ENCODE results near the gene CDCA8.

Gene CDCA8

GRCh38 chr1:37692078-37692833 is at the start of gene CDCA8:
Gene CDCA8 (plus strand): TSS chr1:37692516. CDS start chr1:37692691, 175 bp downstream.
- TF ChIP-seq ZNF274 (IDR thresholded peaks at IDR 0.05; ENCODE audit: low read depth, low read length), result no peak
- peak within 1 kb of the TSS; percentile 81 for H3K4me3 ChIP-seq (ENCODE audit: low read length)

DNA sequence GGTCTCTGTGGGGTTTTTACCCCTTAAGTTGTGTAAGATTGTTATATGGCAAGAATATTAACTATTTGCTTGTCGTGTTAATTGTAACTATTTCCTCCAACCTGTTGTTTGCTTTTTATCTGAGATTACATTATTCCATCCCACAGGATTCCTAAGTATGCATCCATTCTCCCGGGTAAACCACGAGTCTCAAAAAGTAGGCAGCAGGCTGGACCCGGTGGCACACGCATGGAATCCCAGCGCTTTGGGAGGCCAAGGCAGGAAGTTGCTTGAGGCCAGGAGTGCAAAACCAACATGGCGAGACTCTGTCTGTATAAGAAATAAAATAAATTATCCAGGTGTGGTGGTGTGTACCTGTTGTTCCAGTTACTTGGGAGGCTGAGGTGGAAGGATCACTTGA is 45.0 kb upstream of the CDCA8 start:
- TF ChIP-seq ZNF274 (IDR thresholded peaks at IDR 0.05; ENCODE audit: low read depth, low read length), result no peak
- no peak overlapping the region for H3K4me3 ChIP-seq (ENCODE audit: low read length)

GRCh38 chr1:37650173-37650572 is 42.1 kb upstream of the CDCA8 start:
- no peak overlapping the region for H3K4me3 ChIP-seq (ENCODE audit: low read length)

GRCh38 chr1:37650721-37651120 is 41.6 kb upstream of the CDCA8 start:
- no peak overlapping the region for H3K4me3 ChIP-seq (ENCODE audit: low read length)
- no peak for TF ChIP-seq ZNF274 (IDR thresholded peaks at IDR 0.05; ENCODE audit: low read depth, low read length)

More at GRCh38 chr1:37650173-37650572, 42.1 kb upstream of the CDCA8 start:
- no peak for TF ChIP-seq ZNF274 (IDR thresholded peaks at IDR 0.05; ENCODE audit: low read depth, low read length)

GRCh38 chr1:37651803-37652202 is 40.5 kb upstream of the CDCA8 start:
- no peak for TF ChIP-seq ZNF274 (IDR thresholded peaks at IDR 0.05; ENCODE audit: low read depth, low read length)
- no peak overlapping the region for H3K4me3 ChIP-seq (ENCODE audit: low read length)

DNA sequence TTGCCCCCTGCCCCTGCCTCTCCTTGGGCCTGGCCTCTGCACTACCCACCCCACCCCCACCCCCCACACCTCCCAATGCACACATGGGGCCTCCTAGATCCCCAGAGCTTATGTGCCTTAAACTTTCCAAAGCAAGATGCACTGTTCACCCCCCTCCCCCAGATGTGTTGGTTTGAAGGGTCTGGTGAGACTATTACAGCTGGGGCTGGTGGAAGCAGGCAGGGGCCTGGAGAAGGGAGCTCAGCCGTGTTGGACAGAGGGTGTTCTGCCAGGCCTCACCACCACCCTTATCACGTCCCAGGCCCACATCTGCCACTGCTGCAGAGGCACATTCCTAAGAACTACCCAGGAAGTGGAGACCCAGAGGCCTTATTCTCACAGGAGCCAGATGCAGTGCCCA is 39.3 kb upstream of the CDCA8 start:
- TF ChIP-seq ZNF274 (IDR thresholded peaks at IDR 0.05; ENCODE audit: low read depth, low read length), result no peak

DNA sequence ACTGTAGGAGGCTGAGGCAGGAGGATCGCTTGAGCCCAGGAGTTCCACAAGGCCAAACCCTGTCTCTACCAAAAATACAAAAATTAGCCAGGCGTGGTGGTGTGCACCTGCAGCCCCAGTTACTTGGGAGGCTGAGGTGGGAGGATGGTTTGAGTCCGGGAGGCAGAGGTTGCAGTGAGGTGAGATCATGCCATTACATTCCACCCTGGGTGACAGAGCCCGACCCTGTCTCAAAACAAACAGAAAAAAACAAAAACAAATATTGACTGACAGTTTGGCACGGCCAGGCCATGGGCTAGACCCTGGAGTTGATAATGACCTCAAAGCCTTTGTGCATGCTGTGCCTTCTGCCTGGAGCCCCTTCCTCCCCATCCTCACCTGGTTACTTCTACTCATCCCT is 38.4 kb upstream of the CDCA8 start:
- no peak for TF ChIP-seq ZNF274 (IDR thresholded peaks at IDR 0.05; ENCODE audit: low read depth, low read length)

More for the DNA sequence above, 39.3 kb upstream of the CDCA8 start:
- no peak overlapping the region for H3K4me3 ChIP-seq (ENCODE audit: low read length)

GRCh38 chr1:37655274-37655673 is 37.0 kb upstream of the CDCA8 start:
- no peak for TF ChIP-seq ZNF274 (IDR thresholded peaks at IDR 0.05; ENCODE audit: low read depth, low read length)
- H3K4me3 ChIP-seq (ENCODE audit: low read length), result no peak overlapping the region

More for the DNA sequence above, 38.4 kb upstream of the CDCA8 start:
- H3K4me3 ChIP-seq (ENCODE audit: low read length), result no peak overlapping the region

DNA sequence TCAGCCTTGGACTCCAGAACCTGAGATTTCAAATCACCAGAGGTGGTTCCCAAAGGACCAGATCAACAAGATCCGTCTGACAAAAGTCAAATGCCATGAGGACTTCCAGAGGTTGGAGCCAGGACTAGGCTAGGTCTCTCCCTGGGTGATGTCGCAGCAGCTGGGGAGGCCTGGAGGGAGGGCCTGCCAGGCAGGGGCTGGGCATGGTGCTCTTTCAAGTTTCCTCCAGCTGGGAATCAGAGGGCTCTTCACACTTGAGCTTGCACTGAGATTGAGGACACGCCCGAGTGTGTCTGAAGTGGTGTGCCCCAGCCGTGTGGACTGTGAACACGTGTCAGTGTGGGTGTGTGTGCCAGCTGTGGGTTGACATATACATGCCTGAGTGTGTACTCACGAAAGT is 36.3 kb upstream of the CDCA8 start:
- no peak overlapping the region for H3K4me3 ChIP-seq (ENCODE audit: low read length)
- TF ChIP-seq ZNF274 (IDR thresholded peaks at IDR 0.05; ENCODE audit: low read depth, low read length), result no peak

- no peak for TF ChIP-seq ZNF274 (IDR thresholded peaks at IDR 0.05; ENCODE audit: low read depth, low read length)
- H3K4me3 ChIP-seq (ENCODE audit: low read length), result no peak overlapping the region
These were observed 35.4 kb upstream of the CDCA8 start for GRCh38 chr1:37656881-37657280.

GRCh38 chr1:37657620-37658412 is 34.5 kb upstream of the CDCA8 start:
- no peak for TF ChIP-seq ZNF274 (IDR thresholded peaks at IDR 0.05; ENCODE audit: low read depth, low read length)
- no peak overlapping the region for H3K4me3 ChIP-seq (ENCODE audit: low read length)

- no peak overlapping the region for H3K4me3 ChIP-seq (ENCODE audit: low read length)
- TF ChIP-seq ZNF274 (IDR thresholded peaks at IDR 0.05; ENCODE audit: low read depth, low read length), result no peak
These were observed 33.8 kb upstream of the CDCA8 start for GRCh38 chr1:37658486-37658885.

DNA sequence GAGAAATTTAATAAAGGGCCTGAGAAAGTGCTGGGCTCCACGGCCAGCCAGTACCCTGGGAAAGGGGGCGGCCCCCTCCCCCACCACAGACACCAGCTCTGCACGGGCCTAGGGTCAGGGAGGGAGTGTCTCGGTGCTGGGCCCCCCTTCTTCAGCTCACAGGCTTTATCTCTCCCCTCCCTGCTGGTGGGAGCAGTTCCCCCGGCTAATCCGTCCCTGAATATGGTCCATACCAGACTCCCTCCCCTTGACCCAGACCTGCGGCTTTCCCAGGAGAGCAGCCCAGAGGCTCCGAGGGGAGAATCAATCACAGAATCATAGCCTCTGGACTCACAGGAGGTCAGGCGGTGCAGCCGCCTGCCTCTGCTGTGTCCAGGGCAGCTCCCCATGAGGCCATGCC is 31.7 kb upstream of the CDCA8 start:
- no peak for TF ChIP-seq ZNF274 (IDR thresholded peaks at IDR 0.05; ENCODE audit: low read depth, low read length)
- H3K4me3 ChIP-seq (ENCODE audit: low read length), result no peak overlapping the region

- no peak overlapping the region for H3K4me3 ChIP-seq (ENCODE audit: low read length)
- no peak for TF ChIP-seq ZNF274 (IDR thresholded peaks at IDR 0.05; ENCODE audit: low read depth, low read length)
These were observed 30.9 kb upstream of the CDCA8 start for GRCh38 chr1:37661401-37661800.

Measured in GM08714 (cell line).